ENCODE measurements around the gene MYD88.

MYD88 gene

DNA sequence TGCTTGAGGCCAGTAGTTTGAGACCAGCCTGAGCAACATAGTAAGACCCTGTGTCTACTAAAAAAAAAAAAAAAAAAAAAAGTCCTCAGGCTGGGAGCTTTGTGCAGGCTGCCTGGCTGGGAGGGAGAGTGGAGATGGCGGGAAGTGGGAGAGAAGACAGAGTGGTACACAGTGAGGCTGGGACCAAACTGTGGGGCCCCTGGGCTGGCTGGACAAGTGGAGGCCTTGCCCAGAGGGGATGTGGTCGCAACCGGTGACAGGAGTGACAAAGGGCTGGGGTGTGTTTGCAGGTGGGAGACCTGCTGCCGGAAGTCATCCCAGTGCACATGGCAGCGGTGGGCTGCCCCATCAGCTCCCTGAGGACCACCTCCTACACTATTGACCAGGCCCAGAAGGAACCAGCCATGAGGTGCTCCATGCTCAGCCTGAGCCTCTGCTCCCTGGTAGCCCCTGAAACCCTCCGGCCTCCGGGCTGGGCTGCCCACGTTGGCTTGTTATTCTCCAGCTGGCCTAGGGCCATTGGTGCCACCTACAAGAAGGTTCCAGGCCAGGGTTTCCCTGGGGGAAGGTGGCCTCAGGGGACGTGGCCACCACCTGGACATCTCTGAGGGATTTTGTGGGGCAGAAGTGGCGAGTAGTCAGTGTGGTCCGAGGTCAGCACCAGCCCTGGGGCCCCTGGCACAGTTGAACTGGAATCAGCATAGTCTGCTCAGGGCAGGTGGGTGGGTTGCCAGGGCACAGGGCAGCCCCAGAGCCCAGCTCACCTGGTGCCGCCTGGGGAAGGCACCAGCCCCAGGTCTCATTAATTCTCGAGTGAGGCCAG lies 24.2 kb upstream of the MYD88 start:
- no peak for DNase-seq

DNA sequence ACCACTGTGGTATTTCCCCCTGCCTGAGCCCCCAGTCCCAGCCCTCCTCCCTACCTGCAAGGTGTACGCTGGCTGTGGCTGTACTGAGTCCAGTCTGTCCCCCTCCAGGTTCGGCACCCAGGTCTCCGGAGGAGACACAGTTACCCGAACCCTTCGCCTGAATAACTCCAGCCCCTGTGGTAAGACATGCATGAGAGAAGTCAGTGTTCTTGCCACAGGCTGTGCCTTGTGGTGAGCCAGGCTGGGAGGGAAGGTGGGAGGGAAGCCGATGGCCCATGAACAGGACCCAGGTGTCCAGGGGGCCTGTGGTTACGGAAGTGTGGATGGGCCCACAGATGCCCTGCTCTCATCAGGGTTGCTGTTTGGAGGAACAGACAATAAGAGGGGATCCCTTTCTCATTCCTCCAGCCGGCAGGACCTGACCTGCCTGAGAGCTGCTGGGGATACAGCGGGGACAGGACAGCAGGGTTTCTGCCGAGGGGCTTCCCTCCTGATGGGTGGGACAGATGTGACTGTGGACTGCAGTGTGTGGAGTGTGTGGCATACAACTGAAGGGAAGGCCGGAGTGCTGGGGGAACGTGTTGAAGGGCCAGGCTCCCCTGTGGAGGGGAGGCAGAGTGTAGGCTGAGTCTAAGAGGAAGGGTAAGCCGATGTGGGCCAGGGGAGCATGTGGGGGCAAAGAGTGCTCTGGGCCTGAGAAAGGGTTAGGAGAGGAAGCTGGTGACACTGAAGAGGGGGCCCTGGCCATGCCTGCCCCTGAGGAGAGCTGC lies 23.4 kb upstream of the MYD88 start:
- no peak for DNase-seq

DNA sequence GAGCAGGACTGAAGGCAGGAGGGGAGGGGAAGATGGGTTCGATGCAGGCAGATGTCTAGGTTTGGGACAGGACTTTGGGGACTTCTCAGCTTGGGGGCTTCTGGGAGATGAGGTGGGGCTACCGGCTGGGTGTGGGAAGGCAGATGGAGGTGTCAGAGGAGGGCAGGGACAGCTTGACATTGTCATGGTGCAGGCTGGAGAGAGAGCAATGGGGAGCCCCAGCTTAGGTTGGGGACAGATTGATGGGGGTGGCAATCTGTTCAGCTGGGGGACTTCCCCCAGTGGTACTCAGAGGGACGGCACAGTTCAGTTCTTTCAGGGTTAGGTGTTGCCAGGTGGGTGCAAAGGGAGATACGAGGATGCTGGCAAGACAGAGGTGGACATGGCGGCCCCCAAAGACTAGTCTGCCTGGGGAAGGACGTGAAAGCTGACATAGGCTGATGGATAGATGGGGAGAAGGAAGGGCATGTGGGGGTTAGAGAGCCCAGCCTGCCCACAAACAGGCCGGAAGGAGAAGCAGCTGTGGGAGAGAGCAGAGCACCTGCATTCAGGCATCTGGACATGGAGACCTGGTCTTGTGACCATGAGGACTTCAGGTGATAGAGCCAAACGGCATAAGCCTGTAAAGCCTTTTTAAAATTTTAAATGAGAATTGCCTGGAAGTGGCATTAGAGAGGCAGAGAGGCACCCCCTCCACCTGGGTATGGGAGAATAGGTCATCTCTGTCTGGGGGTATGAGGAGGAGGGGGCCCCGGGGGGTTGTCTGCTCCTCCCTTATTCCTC lies 22.6 kb upstream of the MYD88 start:
- DNase-seq, result no peak

DNA sequence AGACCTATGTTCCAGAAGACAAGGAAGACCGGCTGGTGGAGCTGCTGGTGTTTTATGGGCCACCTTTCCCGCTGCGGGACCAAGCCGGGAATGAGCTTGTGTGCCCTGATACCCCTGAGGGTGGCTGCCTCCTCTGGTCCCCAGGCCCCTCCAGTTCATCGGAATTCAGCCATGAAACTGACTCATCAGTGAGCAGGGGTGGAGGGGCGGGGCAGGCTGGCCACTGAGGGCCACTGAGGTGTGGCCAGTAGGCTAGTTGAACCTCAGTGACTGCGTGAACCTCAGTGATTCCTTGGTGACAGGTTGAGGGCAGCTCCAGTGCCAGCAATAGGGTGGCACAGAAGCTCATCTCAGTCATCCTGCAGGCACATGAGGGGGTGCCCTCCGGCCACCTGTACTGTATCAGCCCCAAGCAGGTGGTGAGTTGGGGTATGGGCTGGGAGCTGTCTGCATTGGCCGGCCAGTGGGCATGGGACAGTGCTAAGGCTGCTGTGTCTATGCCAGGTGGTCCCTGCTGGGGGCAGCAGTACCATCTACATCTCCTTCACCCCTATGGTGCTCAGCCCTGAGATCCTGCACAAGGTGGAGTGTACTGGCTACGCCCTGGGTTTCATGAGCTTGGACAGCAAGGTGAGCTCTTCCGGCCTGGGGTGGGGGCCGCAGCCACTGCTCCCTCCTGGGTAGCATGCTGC lies 21.8 kb upstream of the MYD88 start:
- DNase-seq, result no peak

DNA sequence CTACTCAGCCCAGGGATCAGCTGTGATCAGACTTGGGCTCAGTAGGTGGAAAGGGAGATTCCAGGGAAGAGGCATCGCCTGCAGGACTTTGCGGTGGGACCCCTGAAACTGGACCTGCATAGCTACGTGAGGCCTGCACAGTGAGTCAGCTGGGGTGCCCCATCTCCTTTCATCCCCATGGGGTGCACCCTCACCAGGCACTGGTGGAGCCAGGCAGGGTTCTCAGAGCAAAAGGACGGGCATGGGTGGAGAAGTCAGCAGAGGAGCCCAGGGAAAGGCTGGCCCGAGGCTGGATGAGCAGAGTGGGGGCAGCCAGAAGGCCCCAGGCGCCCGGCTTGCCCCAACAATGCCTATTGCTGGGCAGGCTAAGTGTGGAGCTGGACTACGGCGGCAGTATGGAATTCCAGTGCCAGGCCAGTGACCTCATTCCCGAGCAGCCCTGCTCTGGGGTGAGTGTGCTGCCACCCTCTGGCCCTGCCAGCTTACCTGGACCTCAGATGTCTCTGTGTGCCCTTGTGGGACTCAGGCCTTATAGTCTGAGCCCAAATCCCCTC lies 21.2 kb upstream of the MYD88 start:
- no peak for DNase-seq

DNA sequence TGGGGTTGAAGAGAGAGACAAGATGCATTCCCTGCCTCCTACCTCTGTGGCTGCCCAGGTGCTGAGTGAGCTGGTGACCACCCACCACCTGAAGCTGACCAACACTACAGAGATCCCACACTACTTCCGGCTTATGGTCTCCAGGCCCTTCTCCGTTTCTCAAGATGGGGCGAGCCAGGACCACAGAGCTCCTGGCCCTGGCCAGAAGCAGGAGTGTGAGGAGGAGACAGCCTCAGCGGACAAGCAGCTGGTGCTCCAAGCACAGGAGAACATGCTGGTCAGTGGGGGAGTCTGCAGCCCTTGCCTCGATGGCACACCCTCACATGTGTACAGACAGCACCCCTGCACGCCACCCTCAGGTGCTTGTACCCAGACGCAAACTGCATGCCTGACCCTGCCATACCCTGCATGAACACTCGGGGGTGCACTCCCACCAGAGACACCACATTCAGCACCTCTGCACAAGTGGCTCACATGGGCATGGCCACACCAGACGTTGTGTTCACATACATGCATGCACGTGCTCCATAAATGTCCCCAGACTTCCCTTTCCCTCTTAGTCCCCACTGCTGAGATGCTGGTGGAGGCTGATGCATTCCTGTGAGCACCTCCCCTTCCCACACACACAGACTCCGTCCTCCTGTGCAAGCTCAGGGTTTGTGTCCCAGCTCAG lies 20.6 kb upstream of the MYD88 start:
- peak; percentile 77 to 80 for DNase-seq

DNA sequence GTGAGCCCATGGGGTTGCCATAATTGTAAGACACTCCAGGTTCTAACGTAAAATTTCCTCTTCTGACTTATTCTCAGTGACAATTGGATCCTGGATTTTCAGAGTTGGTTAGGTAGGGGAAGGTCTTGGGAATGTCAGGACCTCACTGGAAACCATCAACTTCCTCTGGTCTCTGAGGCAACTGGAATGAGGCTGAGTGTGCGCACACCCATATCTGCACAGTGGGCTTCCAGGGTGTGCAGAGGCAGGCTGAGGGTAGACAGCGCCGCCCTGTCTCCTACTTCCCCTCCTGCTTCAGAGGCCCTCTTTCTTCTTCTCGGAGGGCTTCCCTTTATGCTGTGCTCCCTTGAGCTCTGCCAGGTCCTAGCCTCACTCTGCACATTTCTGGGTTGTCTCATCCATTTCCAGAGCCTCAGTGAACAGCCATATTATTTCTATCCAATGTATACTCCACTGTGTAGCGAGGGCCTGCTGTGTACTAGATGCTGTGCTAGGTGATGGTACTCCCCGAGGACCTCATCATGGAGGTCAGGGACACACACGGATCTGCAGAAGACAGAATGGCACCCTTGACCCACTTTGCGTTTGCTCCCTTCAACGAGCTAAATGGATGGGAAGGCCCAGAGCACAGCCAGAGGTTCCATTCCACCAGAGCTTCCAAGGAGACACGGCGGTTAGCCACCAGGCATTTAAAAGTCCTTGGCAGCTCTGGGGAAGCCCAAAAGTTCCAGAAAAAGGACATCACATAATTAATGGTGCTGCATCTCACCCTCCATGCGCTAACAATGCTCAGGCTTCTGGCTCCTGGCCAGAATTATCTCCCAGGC lies 19.8 kb upstream of the MYD88 start:
- DNase-seq, result no peak

DNA sequence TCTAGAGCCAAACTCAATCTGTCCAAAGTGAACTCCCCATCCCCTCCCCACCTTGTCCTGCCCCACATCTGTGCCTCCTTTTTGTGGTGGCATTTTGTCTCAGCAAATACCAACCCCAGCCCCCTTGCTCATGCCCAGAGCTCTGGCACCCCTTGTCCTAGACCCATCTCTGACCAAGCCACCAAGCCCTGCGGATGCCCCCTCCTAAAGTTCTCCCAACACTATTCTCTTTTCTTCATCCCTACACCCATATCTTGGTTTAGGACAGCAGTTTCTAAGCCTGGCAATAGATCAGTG lies 19.3 kb upstream of the MYD88 start:
- DNase-seq, result no peak

DNA sequence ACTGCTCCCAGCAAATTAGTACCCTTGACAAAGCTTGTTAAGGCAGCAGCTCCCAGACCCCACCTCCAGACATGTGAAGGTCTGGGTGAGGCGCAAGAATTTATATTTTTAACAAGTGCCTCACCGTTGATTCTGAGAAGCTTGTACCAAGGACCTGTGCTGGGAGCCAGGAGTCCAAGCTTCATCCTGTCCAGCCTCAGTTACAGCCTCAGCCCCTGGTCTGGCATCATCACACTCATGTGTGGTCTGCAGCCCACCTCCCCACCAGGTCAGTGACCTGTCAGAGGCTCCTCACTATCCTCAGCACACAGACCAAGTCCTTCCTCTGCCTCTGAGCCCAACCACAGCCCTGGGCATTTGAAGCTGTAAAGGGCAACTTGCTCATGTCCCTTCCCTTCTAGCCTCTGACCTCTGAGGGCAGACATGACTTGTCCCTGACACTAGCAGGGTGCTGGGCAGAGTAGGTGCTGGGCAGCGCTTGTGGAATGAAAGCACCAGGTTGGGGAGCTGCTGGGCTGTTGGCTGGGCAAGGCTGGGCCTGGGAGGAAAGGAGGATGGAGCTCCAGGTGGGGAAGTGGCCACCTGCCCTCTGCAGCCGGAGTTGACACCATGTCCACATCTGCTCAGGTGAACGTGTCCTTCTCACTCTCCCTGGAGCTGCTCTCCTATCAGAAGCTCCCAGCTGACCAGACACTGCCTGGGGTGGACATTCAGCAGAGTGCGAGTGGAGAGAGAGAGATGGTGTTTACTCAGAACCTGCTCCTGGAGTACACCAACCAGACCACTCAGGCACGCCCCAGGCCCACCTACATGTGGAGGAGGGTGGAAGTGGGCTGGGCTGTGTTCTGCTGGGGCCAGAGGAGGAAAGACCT lies 18.4 kb upstream of the MYD88 start:
- DNase-seq, result no peak

DNA sequence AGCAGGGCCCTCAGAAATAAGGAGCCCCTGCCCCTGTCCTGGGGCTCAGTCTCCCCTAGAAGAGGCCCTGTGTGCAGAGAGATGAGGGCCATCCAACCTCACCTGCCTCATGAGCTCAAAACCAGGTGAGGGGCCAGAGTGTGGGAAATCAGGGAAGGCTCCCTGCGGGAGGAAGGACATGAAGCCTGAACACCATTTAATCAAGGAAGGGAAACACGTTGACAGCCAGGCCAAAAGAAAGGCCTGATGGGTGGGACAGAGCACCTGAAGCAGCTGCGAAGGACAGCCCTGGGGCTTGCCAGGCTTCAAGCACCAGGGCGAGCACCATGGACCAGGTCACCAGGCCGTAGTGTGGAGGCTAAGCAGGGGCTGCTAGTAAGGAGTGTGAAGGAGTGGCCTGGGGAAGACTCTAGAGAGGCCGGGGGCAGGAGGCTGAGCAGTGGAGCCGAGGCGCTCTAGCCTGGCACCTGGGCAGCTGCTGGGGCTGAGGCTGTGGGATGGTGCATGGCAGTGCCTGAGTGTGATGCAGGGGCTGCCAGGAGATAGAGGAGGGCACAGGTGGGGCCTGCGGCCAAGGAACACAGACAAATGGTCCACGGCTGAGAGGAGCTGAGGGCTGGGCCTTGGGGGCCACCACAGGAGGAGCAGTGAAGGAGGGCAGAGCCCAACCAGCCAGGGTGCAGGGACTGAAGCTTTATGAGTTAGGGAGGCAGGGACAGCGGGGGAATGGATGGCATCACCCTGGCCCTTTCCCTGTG lies 17.6 kb upstream of the MYD88 start:
- DNase-seq, result peak in 1 of 2 experiments; percentile 7

DNA sequence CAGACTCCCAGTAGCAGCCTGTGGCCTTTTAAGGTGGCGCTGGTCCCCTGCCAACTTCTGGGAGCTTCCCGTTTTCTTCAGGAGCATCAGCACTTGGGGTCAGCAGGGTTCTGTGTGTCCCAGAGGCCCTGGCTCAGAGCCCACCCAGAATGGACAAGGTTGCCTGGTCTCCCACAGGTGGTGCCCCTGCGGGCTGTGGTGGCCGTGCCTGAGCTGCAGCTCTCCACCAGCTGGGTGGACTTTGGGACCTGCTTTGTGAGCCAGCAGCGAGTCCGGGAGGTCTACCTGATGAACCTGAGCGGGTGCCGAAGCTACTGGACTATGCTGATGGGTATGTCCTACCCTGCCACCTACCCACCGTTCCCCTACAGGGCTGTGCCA lies 17.0 kb upstream of the MYD88 start:
- DNase-seq, result no peak

DNA sequence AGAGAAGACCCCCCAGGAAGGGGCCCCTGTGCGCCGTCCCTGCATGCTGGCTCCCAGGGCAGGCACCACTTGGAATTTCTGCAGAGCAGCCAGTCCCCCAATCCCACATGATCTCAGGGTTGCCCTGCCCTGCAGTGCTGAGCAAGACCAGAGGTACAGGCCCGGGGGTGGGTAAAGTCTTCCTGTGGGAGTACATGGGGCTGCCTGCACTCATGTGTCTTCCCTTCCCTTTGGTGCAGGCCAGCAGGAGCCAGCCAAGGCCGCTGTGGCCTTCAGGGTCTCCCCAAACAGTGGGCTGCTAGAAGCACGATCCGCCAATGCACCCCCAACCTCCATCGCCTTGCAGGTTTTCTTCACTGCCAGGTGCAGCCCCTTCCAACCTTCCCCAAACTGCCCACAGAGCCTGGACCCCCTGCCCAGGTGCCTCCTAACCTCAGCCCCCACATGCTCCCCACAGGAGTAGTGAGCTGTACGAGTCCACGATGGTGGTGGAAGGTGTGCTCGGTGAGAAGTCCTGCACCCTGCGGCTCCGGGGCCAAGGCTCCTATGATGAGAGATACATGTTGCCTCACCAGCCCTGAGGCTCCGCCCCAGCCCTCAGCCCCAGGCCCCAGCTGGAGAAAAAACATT lies 16.5 kb upstream of the MYD88 start:
- no peak for DNase-seq

DNA sequence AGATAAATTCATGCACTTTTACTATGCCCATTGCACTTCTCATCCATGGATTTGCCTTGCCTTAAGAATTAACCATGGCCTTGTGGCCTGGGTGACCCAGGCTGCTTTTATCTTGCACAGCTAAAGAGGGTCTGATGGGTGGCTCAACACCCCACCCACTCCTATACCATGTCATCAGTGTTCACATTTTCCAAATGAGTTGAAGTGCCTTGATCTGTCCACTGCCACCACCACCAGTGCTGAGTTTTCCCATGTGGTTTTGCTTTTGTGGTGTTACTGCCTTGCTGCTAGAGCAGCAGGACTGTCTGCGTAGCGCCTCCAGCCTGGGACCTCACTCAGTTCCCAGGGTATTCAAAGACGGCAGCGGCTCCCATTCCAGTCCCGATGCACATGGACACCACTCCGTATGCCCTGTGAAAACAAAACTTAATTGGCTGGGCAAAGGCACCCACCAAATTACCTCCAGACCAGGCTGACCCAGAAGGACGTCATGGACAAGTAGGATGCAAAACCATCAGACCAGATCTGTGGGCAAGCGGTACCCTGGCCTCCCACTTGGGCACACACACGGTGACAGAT lies 15.7 kb upstream of the MYD88 start:
- DNase-seq, result peak in 1 of 2 experiments; percentile 16

DNA sequence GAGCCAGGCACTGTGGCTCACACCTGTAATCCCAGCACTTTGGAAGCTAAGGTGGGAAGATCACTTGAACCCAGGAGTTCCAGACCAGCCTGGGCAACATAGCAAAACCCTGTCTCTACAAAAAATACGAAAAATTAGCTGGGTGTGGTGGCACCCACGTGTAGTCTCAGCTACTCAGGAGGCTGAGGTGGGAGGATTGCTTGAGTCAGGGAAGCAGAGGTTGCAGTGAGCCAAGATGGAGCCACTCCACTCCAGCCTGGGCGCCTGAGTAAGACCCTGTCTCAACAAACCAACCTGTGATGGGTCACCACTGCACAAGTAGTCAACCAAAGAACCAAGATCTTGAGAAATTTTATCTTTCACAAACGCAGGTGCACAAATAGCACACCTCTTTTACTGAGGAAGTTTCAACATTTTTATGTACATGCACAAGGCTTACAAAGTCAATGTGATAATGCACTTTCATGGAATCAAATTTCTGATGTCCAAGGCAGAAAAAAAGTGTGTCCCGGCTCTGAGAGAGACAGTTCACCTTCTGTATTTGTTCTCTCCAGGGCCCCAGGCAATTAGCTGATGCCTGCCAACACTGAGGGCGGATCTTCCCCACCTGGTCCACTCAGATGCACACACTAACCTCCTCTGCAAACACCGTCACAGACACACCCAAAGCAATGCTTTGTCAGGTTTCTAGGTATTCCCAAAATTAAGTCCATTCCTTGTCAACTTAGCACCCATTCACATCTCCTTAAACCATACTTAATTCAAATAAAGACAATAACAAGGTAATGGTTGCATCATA lies 13.9 kb upstream of the MYD88 start:
- no peak for DNase-seq

DNA sequence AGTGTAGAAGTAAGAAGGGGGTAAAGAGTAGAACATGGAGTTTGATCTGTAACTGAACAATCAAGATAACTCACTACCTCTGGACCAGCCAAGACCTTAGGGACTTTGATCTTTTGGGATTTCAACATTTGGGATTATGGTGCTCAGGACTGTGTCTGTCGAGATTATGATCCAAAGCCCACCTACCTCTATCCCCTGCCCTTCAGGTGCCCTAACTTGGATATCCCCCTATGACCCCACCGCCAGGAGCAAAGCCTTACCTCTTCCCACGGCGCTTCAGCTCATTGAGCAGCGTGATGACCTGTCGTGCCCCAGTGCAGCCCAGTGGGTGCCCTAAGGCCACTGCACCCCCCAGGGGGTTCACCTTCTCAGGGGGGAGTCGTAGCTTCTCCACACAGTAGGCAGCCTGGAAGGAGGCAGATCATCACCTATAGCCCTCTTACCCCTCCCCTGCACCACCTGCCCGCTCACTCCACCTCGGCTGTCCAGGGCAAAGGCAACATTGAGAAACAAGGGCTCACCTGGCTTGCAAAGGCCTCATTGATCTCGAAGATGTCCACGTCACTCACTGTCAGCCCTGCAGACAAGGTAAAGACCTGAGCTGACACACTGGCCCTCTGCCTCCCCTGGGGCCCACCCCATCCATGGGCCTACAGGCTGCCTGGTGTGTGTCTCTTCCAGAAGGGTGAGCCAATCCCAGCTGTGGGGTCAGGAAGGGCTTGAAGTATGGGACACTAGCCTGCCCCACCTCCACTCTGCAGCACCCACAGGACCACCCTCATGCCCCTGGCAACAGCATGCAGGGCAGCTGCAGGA lies 12.9 kb upstream of the MYD88 start:
- peak in 1 of 2 experiments; percentile 14 for DNase-seq

DNA sequence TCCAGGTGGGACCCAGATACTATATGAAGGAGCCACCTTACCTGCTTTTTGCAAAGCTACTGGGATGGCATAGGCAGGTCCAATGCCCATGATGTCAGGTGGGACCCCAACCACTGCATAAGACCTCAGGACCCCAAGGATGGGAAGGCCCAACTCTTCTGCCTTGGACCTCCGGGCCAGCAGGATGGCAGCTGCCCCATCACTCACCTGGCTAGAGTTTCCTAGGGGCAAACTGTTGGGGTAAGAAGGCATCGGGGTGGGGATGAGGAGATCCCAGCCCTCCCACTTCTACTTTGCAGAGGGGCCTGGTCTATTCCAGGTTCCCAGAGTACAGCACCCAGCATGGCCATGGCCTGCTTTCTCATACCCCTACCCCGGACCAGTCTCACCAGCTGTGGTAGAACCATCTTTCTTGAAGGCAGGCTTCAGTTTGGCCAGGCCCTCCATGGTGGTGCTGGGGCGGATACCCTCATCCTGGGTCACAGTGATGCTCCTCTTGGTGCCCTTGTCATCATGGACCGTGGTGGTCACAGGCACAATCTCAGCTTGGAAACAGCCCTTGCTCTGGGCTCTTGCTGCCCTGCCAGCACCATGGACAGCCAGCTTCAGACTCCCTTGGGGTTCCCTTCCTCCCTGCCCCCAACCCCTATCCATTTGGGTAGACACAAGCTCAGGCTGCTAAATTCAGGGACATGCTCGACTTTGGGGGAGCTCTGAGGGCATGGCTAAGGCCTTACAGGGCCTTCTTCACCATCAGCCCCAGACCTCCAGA lies 12.2 kb upstream of the MYD88 start:
- no peak for DNase-seq

Data from activated T-cell treated with anti-CD3 and anti-CD28 coated beads, Interleukin-2, amount 50 U/mL, for 48 hours (primary cell).